GM23338 (cell line): ENCODE measurements around the gene RMND5B. TPM values are rescaled to one million over a fixed set of nuclear protein-coding genes. Genes with fewer than 3 reads are reported as not detected.

Source experiments
- ATAC-seq: fragments of 200-7000 bp; cut with Tn5 transposase; 3 replicates; pipeline ENCODE4 v1.9.1; 2020
- DNase-seq: peaks from one replicate; pipeline ENCODE4 v3.0.0-alpha.2; 2015; ENCODE audit warnings: low spot score
- H2AFZ ChIP-seq: fragments of 200-600 bp; sonication (generic); 2 replicates; pipeline ENCODE4 v1.8.0; 2016; ENCODE audit warnings: antibody characterized with exemption, mild to moderate bottlenecking, moderate library complexity
- H3F3A ChIP-seq: fragments of 200-600 bp; sonication (generic); replicated peaks from 2 replicates; pipeline ENCODE4 v1.8.0; 2017; ENCODE audit warnings: antibody characterized with exemption, mixed run types, low read depth
- H3K27ac ChIP-seq: fragments of 200-600 bp; sonication (generic); 2 replicates; pipeline ENCODE4 v1.6.1; 2016; ENCODE audit warnings: low read depth
- H3K27me3 ChIP-seq: fragments of 200-600 bp; sonication (generic); 2 replicates; pipeline ENCODE4 v1.8.0; 2016; ENCODE audit warnings: mild to moderate bottlenecking, mixed run types, moderate library complexity; ENCODE audit not compliant: insufficient read depth
- H3K36me3 ChIP-seq: fragments of 200-600 bp; sonication (generic); 2 replicates; pipeline ENCODE4 v1.8.0; 2016; ENCODE audit warnings: mild to moderate bottlenecking; ENCODE audit not compliant: insufficient read depth
- H3K4me1 ChIP-seq: fragments of 200-600 bp; sonication (generic); 2 replicates; pipeline ENCODE4 v1.8.0; 2016; ENCODE audit warnings: mild to moderate bottlenecking, moderate library complexity; ENCODE audit not compliant: insufficient read depth
- H3K4me2 ChIP-seq: fragments of 200-600 bp; sonication (generic); 2 replicates; pipeline ENCODE4 v1.7.1; 2017; ENCODE audit warnings: mixed run types
- H3K4me3 ChIP-seq: fragments of 200-600 bp; sonication (generic); 2 replicates; pipeline ENCODE4 v1.6.1; 2016; ENCODE audit warnings: mixed run types
- H3K79me2 ChIP-seq: fragments of 200-600 bp; sonication (generic); replicated peaks from 2 replicates; pipeline ENCODE4 v1.8.0; 2017; ENCODE audit warnings: mild to moderate bottlenecking; ENCODE audit not compliant: insufficient read depth
- H3K9me2 ChIP-seq: fragments of 200-600 bp; sonication (generic); 2 replicates; pipeline ENCODE4 v1.8.0; 2017; ENCODE audit not compliant: insufficient read depth
- H4K20me1 ChIP-seq: fragments of 200-600 bp; sonication (generic); replicated peaks from 2 replicates; pipeline ENCODE4 v1.8.0; 2017; ENCODE audit warnings: mild to moderate bottlenecking; ENCODE audit not compliant: insufficient read depth
- H3K27ac Mint-ChIP-seq: 2 replicates; pipeline ENCODE4 v1.8.0; 2020; ENCODE audit warnings: inconsistent platforms, mild to moderate bottlenecking, moderate library complexity, mixed read lengths
- H3K27me3 Mint-ChIP-seq: 3 replicates; pipeline ENCODE4 v1.8.0; 2022; ENCODE audit warnings: low read depth, mild to moderate bottlenecking, moderate library complexity, mixed read lengths, inconsistent platforms; ENCODE audit not compliant: insufficient read depth, poor library complexity
- H3K36me3 Mint-ChIP-seq: 3 replicates; pipeline ENCODE4 v1.8.0; 2021; ENCODE audit warnings: low read depth, mild to moderate bottlenecking, inconsistent platforms, moderate library complexity, mixed read lengths
- H3K4me1 Mint-ChIP-seq: 3 replicates; pipeline ENCODE4 v1.8.0; 2020; ENCODE audit warnings: mild to moderate bottlenecking, inconsistent platforms, mixed read lengths
- H3K4me3 Mint-ChIP-seq: 3 replicates; pipeline ENCODE4 v1.8.0; 2021; ENCODE audit warnings: moderate library complexity, mild to moderate bottlenecking, inconsistent platforms, mixed read lengths
- H3K9me3 Mint-ChIP-seq: 3 replicates; pipeline ENCODE4 v1.8.0; 2020; ENCODE audit warnings: moderate library complexity, mild to moderate bottlenecking, inconsistent platforms, mixed read lengths
- CREB1 ChIP-seq: fragments of 250-450 bp; sonication (Bioruptor Pico); IDR thresholded peaks from 2 replicates; pipeline ENCODE4 v1.5.0; 2020; ENCODE audit warnings: low read depth, mild to moderate bottlenecking, moderate library complexity
- CTCF ChIP-seq, 2 experiments: fragments of 200-600 bp in 1 of 2; sonication (generic) in 1 of 2; conservative IDR thresholded peaks; 2 replicates each; pipeline versions ENCODE4 v1.5.1 to v1.6.1; 2016 to 2017; ENCODE audit warnings: antibody characterized with exemption in 2 of 2, low read depth in 2 of 2, mild to moderate bottlenecking in 2 of 2, moderate library complexity in 1 of 2
- ETS1 ChIP-seq: IDR thresholded peaks from 2 replicates; pipeline ENCODE4 v1.6.1; 2016; ENCODE audit warnings: antibody characterized with exemption
- EZH2 ChIP-seq: fragments of 200-600 bp; sonication (generic); IDR thresholded peaks from one replicate; pipeline ENCODE4 v1.8.0; 2017; ENCODE audit warnings: antibody characterized with exemption, mild to moderate bottlenecking, low read depth; ENCODE audit not compliant: unreplicated experiment
- EZH2phosphoT487 ChIP-seq: fragments of 200-600 bp; sonication (generic); IDR thresholded peaks from one replicate; pipeline ENCODE4 v1.8.1; 2018; ENCODE audit warnings: antibody characterized with exemption; ENCODE audit not compliant: unreplicated experiment
- JUNB ChIP-seq: IDR thresholded peaks from one replicate; pipeline ENCODE4 v1.6.1; 2016; ENCODE audit warnings: antibody characterized with exemption; ENCODE audit not compliant: unreplicated experiment
- NANOG ChIP-seq: IDR thresholded peaks from 2 replicates; pipeline ENCODE4 v1.6.1; 2016; ENCODE audit warnings: antibody characterized with exemption, borderline replicate concordance
- POLR2AphosphoS5 ChIP-seq: IDR thresholded peaks from 2 replicates; pipeline ENCODE4 v1.6.1; 2016; ENCODE audit warnings: antibody characterized with exemption, low read depth
- REST ChIP-seq: IDR thresholded peaks from one replicate; pipeline ENCODE4 v1.6.1; 2018; ENCODE audit warnings: antibody characterized with exemption; ENCODE audit not compliant: unreplicated experiment
- STAT1 ChIP-seq: IDR thresholded peaks from one replicate; pipeline ENCODE4 v1.6.1; 2016; ENCODE audit warnings: antibody characterized with exemption; ENCODE audit not compliant: unreplicated experiment
- ZNF114 ChIP-seq: fragments of 250-450 bp; sonication (Bioruptor Pico); IDR thresholded peaks from 2 replicates; pipeline ENCODE4 v1.5.0; 2020; ENCODE audit warnings: mild to moderate bottlenecking, moderate library complexity
- ZNF331 ChIP-seq: fragments of 250-450 bp; sonication (Bioruptor Pico); IDR thresholded peaks from 2 replicates; pipeline ENCODE4 v1.5.0; 2020; ENCODE audit warnings: low read depth, mild to moderate bottlenecking, moderate library complexity
- ZNF462 ChIP-seq: fragments of 250-450 bp; sonication (Bioruptor Pico); IDR thresholded peaks from 2 replicates; pipeline ENCODE4 v1.5.0; 2020; ENCODE audit warnings: mild to moderate bottlenecking, moderate library complexity
- polyA plus RNA-seq: library from polyadenylated mRNA; unstranded; fragments of >200 nt; fragmentation: Nextera tagmentation; extraction: Ambion mirVana; gene quantifications from 2 replicates; pipeline ENCODE4 v1.2.1, GENCODE V29; 2016
- total RNA-seq: library from RNA; depleted of rRNA; stranded (reverse); fragments of >200 nt; shearing (Covaris generic); gene quantifications from 2 replicates; pipeline ENCODE4 v1.2.3, GENCODE V29; 2014

Gene RMND5B
- total and polyA plus RNA-seq, 2 experiments from 2014 or later, result 47.5 to 101 TPM

GRCh38 chr5:178103612-178104011 is 27.2 kb upstream of the RMND5B start:
- no peaks in the 10 kb centered on the region for H3K9me3 Mint-ChIP-seq
- no peak overlapping the region for H3K27ac ChIP-seq
- DNase-seq (no peak), ATAC-seq (no peak)
- peak overlapping the region; percentile 32; the same call in 1 of the 2 replicates for H2AFZ ChIP-seq
- H3F3A ChIP-seq, result no peaks in the 10 kb centered on the region
- no peaks in the 10 kb centered on the region for H3K36me3 Mint-ChIP-seq
- H3K4me3 ChIP-seq, result no peak overlapping the region
- H3K4me1 ChIP-seq, result peaks cover 9% of the 10 kb centered on the region; the same call in 1 of the 2 replicates
- no peaks in the 10 kb centered on the region for H4K20me1 ChIP-seq
- H3K36me3 ChIP-seq, result no peaks in the 10 kb centered on the region
- H3K27me3 ChIP-seq, result no peaks in the 10 kb centered on the region
- no peak overlapping the region for H3K27ac Mint-ChIP-seq
- H3K4me1 Mint-ChIP-seq, result peaks cover 15% of the 10 kb centered on the region; the same call in 2 of the 3 replicates
- H3K4me2 ChIP-seq, result no peak overlapping the region
- peaks cover 13% of the 10 kb centered on the region for H3K27me3 Mint-ChIP-seq
- H3K9me2 ChIP-seq, result no peaks in the 10 kb centered on the region
- H3K4me3 Mint-ChIP-seq, result no peak overlapping the region
- TF ChIP-seq EZH2phosphoT487 (no peak), REST (no peak), POLR2AphosphoS5 (no peak), JUNB (no peak), ZNF331 (no peak), ZNF114 (CRISPR knock-in tag) (no peak), EZH2 (no peak), NANOG (no peak), ETS1 (no peak), CREB1 (CRISPR knock-in tag) (no peak), CTCF (conservative IDR thresholded peaks at IDR 0.05; ENCODE audit: low read depth in 2 of 2) (no peak), STAT1 (no peak), ZNF462 (no peak)
- no peaks in the 10 kb centered on the region for H3K79me2 ChIP-seq
